Urinary bladder (tissue), 2 donors: Measurements from ENCODE around the gene RER1. TPM values are rescaled to one million over a fixed set of nuclear protein-coding genes. Genes with fewer than 3 reads are reported as not detected.

ENCODE experiments used
- polyA plus RNA-seq: library from polyadenylated mRNA; stranded (reverse); fragments of 200-250 nt; gene quantifications from one replicate; pipeline ENCODE4 v1.2.3, GENCODE V29; 2013
- total RNA-seq: library from RNA; depleted of rRNA; stranded (reverse); fragments of >200 nt; gene quantifications from one replicate; pipeline ENCODE4 v1.2.3, GENCODE V29; 2014
- donor health status: healthy.

The RER1 gene
- total and polyA plus RNA-seq, 2 donors = 48.1 to 79.0 TPM

Other genes starting within 250 kb of the RER1 start
- gene FAAP20, start 197.1 kb upstream of the RER1 start, total RNA-seq = 14.6 TPM
- gene FAAP20, start 197.1 kb upstream of the RER1 start, polyA plus RNA-seq = 96.4 TPM
- gene SKI, start 163.5 kb upstream of the RER1 start, total RNA-seq = 27.8 TPM
- gene SKI, start 163.5 kb upstream of the RER1 start, polyA plus RNA-seq = 60.5 TPM
- 11.1 TPM for gene MORN1, start 287 bp upstream of the RER1 start, total RNA-seq
- gene MORN1, start 287 bp upstream of the RER1 start, polyA plus RNA-seq = 4.7 TPM
- 13.9 TPM for gene PEX10, start 20.7 kb downstream of the RER1 start, total RNA-seq
- 22.9 TPM for gene PEX10, start 20.7 kb downstream of the RER1 start, polyA plus RNA-seq
- 7.0 TPM for gene PLCH2, start 84.4 kb downstream of the RER1 start, total RNA-seq
- gene PLCH2, start 84.4 kb downstream of the RER1 start, polyA plus RNA-seq = 13.4 TPM
- 19.2 TPM for gene PANK4, start 134.8 kb downstream of the RER1 start, total RNA-seq
- gene PANK4, start 134.8 kb downstream of the RER1 start, polyA plus RNA-seq = 28.6 TPM
- gene HES5, start 138.4 kb downstream of the RER1 start, total RNA-seq = 2.5 TPM
- 0.42 TPM for gene HES5, start 138.4 kb downstream of the RER1 start, polyA plus RNA-seq
- 19.2 TPM for gene TNFRSF14, start 164.5 kb downstream of the RER1 start, total RNA-seq
- 75.5 TPM for gene TNFRSF14, start 164.5 kb downstream of the RER1 start, polyA plus RNA-seq
- 8.9 TPM for gene PRXL2B, start 194.9 kb downstream of the RER1 start, total RNA-seq
- gene PRXL2B, start 194.9 kb downstream of the RER1 start, polyA plus RNA-seq = 25.0 TPM
- gene MMEL1, start 241.2 kb downstream of the RER1 start, total RNA-seq = 2.6 TPM
- 4.2 TPM for gene MMEL1, start 241.2 kb downstream of the RER1 start, polyA plus RNA-seq